ENCODE measurements around the gene F12. TPM values are rescaled to one million over a fixed set of nuclear protein-coding genes. Genes with fewer than 3 reads are reported as not detected.

The F12 gene
- total RNA-seq = 0.31 TPM in 1 of 2 replicates, not detected in the other

DNA sequence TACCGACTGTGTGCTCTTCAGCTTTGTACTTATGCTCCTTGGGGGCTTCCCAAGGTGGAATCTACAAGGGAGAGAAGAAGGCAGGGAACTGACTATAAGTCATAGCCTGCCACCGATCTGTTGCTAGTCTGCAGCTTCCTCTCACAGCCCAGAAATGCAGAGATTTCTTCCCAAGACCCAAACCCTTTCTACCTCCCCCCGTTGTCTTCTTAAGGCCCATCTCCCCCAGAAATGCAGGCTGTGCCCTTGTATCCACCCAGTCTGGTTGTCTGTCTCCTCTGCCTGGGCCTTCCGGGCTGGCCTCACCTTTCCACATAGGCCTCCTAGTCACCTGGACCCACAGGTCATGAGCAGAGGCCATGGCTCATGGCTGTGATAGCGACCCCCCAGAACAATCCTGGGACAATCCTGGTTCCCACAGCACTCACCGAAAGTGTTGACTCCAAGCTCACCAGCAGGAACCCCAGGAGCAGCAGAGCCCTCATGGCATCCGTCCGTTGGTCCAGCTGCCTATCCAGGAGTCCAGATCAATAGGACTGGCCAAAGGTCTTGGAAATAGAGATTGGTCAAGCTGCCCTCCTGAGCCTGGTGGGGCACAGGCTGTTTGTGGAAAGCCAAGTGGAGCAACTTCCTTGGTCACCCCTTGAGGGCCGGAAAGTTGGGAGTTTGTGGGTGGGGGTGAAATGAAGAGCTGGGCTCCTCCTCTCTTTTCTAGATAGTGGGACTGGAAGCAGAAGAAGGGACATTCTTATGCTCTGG lies at the start of gene F12:
Gene F12 (minus strand): TSS at position 522 of the 759 bp plus-strand sequence. CDS start 37 bp downstream, at position 485.
- DNase-seq (no peak), ATAC-seq (ENCODE audit: low read depth) (no peak)
- CTCF ChIA-PET = interaction anchor here (0.6 to 1.1 kb wide), 2 partner anchors 18 to 40 kb away, joined by 3 to 5 read pairs; no protein-coding TSS in a partner anchor
- intact Hi-C loops (cut with micrococcal nuclease) = no loop called here
- H3K27ac Mint-ChIP-seq = no peak within 1 kb of the TSS
- no peaks in the 10 kb centered on the region for H3K9me3 Mint-ChIP-seq
- TF ChIP-seq CTCF (IDR thresholded peaks at IDR 0.05) = no peak
- POLR2A ChIA-PET = interaction anchor here (0.7 to 1.4 kb wide), 6 partner anchors 17 to 961 kb away, joined by 3 to 14 read pairs (median 4); partner anchors contain the start of genes FAF2, GRK6 and PRR7
- H3K4me3 Mint-ChIP-seq = no peak within 1 kb of the TSS
- H3K36me3 Mint-ChIP-seq (ENCODE audit: low read depth) = no peaks in the 10 kb centered on the region
- H3K27me3 Mint-ChIP-seq = no peaks in the 10 kb centered on the region
- peaks cover 32% of the 10 kb centered on the region for H3K4me1 Mint-ChIP-seq

- no peak overlapping the region for H3K4me3 Mint-ChIP-seq
- intact Hi-C loops (cut with micrococcal nuclease) = loop anchor here (5.0 kb wide), 1 partner anchor 327 kb away; the partner anchor contains the start of gene NSD1
- DNase-seq (no peak), ATAC-seq (ENCODE audit: low read depth) (no peak)
- no peak for TF ChIP-seq CTCF (IDR thresholded peaks at IDR 0.05)
- H3K27me3 Mint-ChIP-seq = no peaks in the 10 kb centered on the region
- ChIA-PET POLR2A (no interaction called here), CTCF (interaction anchor here (2.2 to 2.8 kb wide), 2 partner anchors 43 to 56 kb away, joined by 8 to 22 read pairs; no protein-coding TSS in a partner anchor)
- H3K36me3 Mint-ChIP-seq (ENCODE audit: low read depth) = no peaks in the 10 kb centered on the region
- H3K27ac Mint-ChIP-seq = no peak overlapping the region
- no peaks in the 10 kb centered on the region for H3K9me3 Mint-ChIP-seq
- H3K4me1 Mint-ChIP-seq = peaks cover 13% of the 10 kb centered on the region
Observed at GRCh38 chr5:177458912-177459350, 49.6 kb upstream of the F12 start.

- H3K27me3 Mint-ChIP-seq = no peaks in the 10 kb centered on the region
- peaks cover 22% of the 10 kb centered on the region for H3K4me1 Mint-ChIP-seq
- H3K9me3 Mint-ChIP-seq = no peaks in the 10 kb centered on the region
- H3K27ac Mint-ChIP-seq = no peak overlapping the region
- no peak for ATAC-seq (ENCODE audit: low read depth)
- no peak for DNase-seq
- ChIA-PET CTCF (interaction anchor here (1.1 to 5.7 kb wide), 8 partner anchors 37 to 142 kb away, joined by 3 to 89 read pairs (median 4); partner anchors contain the start of gene B4GALT7), POLR2A (interaction anchor here (1.0 to 6.0 kb wide), 7 partner anchors 27 to 68 kb away, joined by 3 to 88 read pairs (median 6); partner anchors contain the start of gene GRK6)
- H3K36me3 Mint-ChIP-seq (ENCODE audit: low read depth) = no peaks in the 10 kb centered on the region
- intact Hi-C loops (cut with micrococcal nuclease) = loop anchor here (2.0 to 5.0 kb wide), 3 partner anchors 135 to 343 kb away; partner anchors contain the start of genes NSD1 and TMED9
- no peak for TF ChIP-seq CTCF (IDR thresholded peaks at IDR 0.05)
- no peak overlapping the region for H3K4me3 Mint-ChIP-seq
Observed at GRCh38 chr5:177457852-177458681, 48.7 kb upstream of the F12 start.

DNA sequence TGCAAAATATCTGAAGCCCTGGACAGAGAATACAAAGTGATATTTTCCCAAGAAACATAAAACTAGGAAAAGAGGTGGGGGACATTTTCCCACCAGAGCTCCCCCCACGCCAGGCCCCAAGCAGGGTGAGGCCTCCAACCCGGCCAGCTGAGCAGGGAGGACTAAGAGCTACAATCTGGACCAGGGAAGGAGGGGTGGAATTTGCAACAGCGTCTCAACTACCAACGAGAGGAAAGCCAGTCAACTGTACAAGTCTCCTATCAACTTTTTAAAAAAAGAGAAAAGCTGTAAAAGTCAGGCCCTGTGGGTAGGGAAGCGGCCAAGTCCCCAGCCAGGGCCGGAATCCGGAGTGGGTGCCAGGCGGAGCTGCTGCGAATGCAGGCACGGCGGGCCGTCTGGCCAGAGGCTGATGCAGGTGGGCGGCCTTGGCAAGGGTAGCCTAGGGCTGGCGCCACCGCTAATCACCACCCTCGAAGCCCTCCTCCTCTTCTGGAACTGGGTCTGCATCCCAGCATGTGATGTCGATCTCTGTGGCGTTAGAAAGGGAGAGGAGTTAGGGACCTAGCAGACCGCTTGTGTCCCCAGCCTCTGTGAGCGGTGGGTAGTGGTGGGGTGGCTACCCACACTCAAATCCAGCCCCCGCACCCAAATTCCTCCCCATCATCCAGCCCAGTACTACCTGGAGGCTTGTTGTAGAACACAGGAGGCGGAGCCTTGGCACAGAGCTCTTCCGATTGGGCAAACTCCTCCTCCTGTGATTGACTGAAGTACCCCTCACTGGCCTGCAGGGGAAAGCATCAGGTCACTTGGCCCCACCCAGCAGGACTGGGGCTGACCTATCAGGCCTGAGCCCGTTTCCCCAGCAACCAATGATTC lies 47.9 kb upstream of the F12 start:
- no peak overlapping the region for H3K27ac Mint-ChIP-seq

More for the DNA sequence above, 47.9 kb upstream of the F12 start:
- no peak for TF ChIP-seq CTCF (IDR thresholded peaks at IDR 0.05)
- ChIA-PET CTCF (interaction anchor here (0.8 to 5.7 kb wide), 10 partner anchors 38 to 147 kb away, joined by 3 to 89 read pairs (median 4); partner anchors contain the start of gene B4GALT7), POLR2A (interaction anchor here (1.0 to 6.0 kb wide), 7 partner anchors 26 to 67 kb away, joined by 3 to 88 read pairs (median 6); partner anchors contain the start of gene GRK6)
- ATAC-seq (ENCODE audit: low read depth) = peak; percentile 35
- H3K4me1 Mint-ChIP-seq = peaks cover 26% of the 10 kb centered on the region
- H3K9me3 Mint-ChIP-seq = no peaks in the 10 kb centered on the region
- no peaks in the 10 kb centered on the region for H3K36me3 Mint-ChIP-seq (ENCODE audit: low read depth)
- peak overlapping the region; percentile 38 for H3K4me3 Mint-ChIP-seq
- intact Hi-C loops (cut with micrococcal nuclease) = loop anchor here (1.0 to 5.0 kb wide), 7 partner anchors 15 to 342 kb away; partner anchors contain the start of genes NSD1, PDLIM7 and TMED9
- no peak for DNase-seq
- no peaks in the 10 kb centered on the region for H3K27me3 Mint-ChIP-seq
